OCI-LY7 (cell line): ENCODE measurements around the gene CHST11. TPM values are rescaled to one million over a fixed set of nuclear protein-coding genes. Genes with fewer than 3 reads are reported as not detected.

Source experiments
- BruUV-seq: library from RNA; stranded (reverse); fragments of 400-500 nt; replicated peaks from 2 replicates; lab custom pipeline; 2021; lab: Mats Ljungman, UMichigan
- CTCF ChIA-PET: fragments of 300-600 bp; sonication (Branson Sonifier 250); formaldehyde crosslinking; loops from one replicate; lab custom pipeline; 2022; ENCODE audit warnings: antibody characterized with exemption; ENCODE audit not compliant: unreplicated experiment; lab: Charles Lee
- POLR2A ChIA-PET: fragments of 300-600 bp; sonication (Branson Sonifier 250); formaldehyde crosslinking; loops from one replicate; lab custom pipeline; 2022; ENCODE audit warnings: antibody characterized with exemption; lab: Charles Lee
- DNase-seq: peaks from one replicate; pipeline ENCODE4 v3.0.0-alpha.2; 2015; ENCODE audit warnings: low spot score
- H2AFZ ChIP-seq: fragments of 200-600 bp; sonication (generic), shearing (Covaris generic); 2 replicates; pipeline ENCODE4 v1.6.1; 2014; ENCODE audit warnings: mild to moderate bottlenecking, antibody characterized with exemption, low read length, moderate library complexity
- H3K27ac ChIP-seq: fragments of 200-600 bp; sonication (generic); 2 replicates; pipeline ENCODE4 v1.5.1; 2014; ENCODE audit warnings: mixed run types, low read depth, mild to moderate bottlenecking, moderate library complexity, low read length, inconsistent platforms; ENCODE audit not compliant: poor library complexity, severe bottlenecking
- H3K36me3 ChIP-seq: fragments of 200-600 bp; sonication (generic); 2 replicates; pipeline ENCODE4 v1.6.1; 2014; ENCODE audit warnings: mild to moderate bottlenecking, antibody characterized with exemption, low read length, moderate library complexity, mixed read lengths; ENCODE audit not compliant: insufficient read depth
- H3K4me1 ChIP-seq: fragments of 200-600 bp; sonication (generic); 2 replicates; pipeline ENCODE4 v1.5.1; 2014; ENCODE audit warnings: mild to moderate bottlenecking, low read length; ENCODE audit not compliant: insufficient read depth, poor library complexity, severe bottlenecking
- H3K4me2 ChIP-seq: fragments of 200-600 bp; sonication (generic); 2 replicates; pipeline ENCODE4 v1.6.1; 2014; ENCODE audit warnings: mild to moderate bottlenecking, low read length
- H3K4me3 ChIP-seq: fragments of 200-600 bp; sonication (generic); 2 replicates; pipeline ENCODE4 v1.5.1; 2014; ENCODE audit warnings: mild to moderate bottlenecking, low read depth, low read length; ENCODE audit not compliant: poor library complexity, severe bottlenecking
- H3K79me2 ChIP-seq: fragments of 200-600 bp; sonication (generic); 2 replicates; pipeline ENCODE4 v1.6.1; 2016; ENCODE audit warnings: low read depth, mild to moderate bottlenecking, low read length, moderate library complexity, mixed read lengths; ENCODE audit not compliant: insufficient read depth
- H3K9me2 ChIP-seq: fragments of 200-600 bp; sonication (generic); 2 replicates; pipeline ENCODE4 v1.6.1; 2016; ENCODE audit warnings: mild to moderate bottlenecking, low read length, mixed read lengths; ENCODE audit not compliant: insufficient read depth
- H3K9me3 ChIP-seq: fragments of 200-600 bp; sonication (generic); 2 replicates; pipeline ENCODE4 v1.6.1; 2014; ENCODE audit warnings: mild to moderate bottlenecking, mixed run types, low read length, mixed read lengths
- H4K20me1 ChIP-seq: fragments of 200-600 bp; sonication (generic); 2 replicates; pipeline ENCODE4 v1.6.1; 2014; ENCODE audit warnings: mild to moderate bottlenecking, antibody characterized with exemption, low read length, moderate library complexity, mixed read lengths; ENCODE audit not compliant: insufficient read depth
- CTCF ChIP-seq: fragments of 200-600 bp; sonication (generic); conservative IDR thresholded peaks from 2 replicates; pipeline ENCODE4 v1.5.1; 2014; ENCODE audit warnings: mild to moderate bottlenecking, antibody characterized with exemption, low read length, moderate library complexity, mixed read lengths
- EZH2phosphoT487 ChIP-seq: fragments of 200-600 bp; sonication (generic); IDR thresholded peaks from 2 replicates; pipeline ENCODE4 v1.6.1; 2018; ENCODE audit warnings: low read depth, borderline replicate concordance, mild to moderate bottlenecking, mixed run types, antibody characterized with exemption, low read length, moderate library complexity, mixed read lengths
- intact Hi-C: fragments of 100-400 bp; cut with micrococcal nuclease; formaldehyde crosslinking; loops from one replicate; pipeline ENCODE4 v1.10.0; 2022; ENCODE audit not compliant: unreplicated experiment
- total RNA-seq, 2 experiments: library from RNA; depleted of rRNA in 1 of 2; stranded (reverse); fragments of >200 nt in 1 of 2; shearing (Covaris generic) in 1 of 2; gene quantifications; 2 replicates each; pipeline ENCODE4 v1.2.3, GENCODE V29; 2014 to 2022

CHST11 gene
- total RNA-seq, 2 experiments from 2014 or later = 15.2 to 41.6 TPM

- Histone ChIP-seq H4K20me1 (no peaks in the 10 kb centered on the region), H2AFZ (no peak overlapping the region), H3K9me2 (no peaks in the 10 kb centered on the region), H3K27ac (no peak overlapping the region), H3K4me3 (no peak overlapping the region), H3K4me2 (no peak overlapping the region), H3K4me1 (no peaks in the 10 kb centered on the region), H3K9me3 (peaks cover 6% of the 10 kb centered on the region; the same call in 1 of the 2 replicates), H3K36me3 (no peaks in the 10 kb centered on the region), H3K79me2 (no peaks in the 10 kb centered on the region)
- POLR2A ChIA-PET = no interaction called here
- no TSS peak for BruUV-seq
- DNase-seq = no peak
- CTCF ChIA-PET = no interaction called here
- no peak for TF ChIP-seq CTCF
- no peak for TF ChIP-seq EZH2phosphoT487
- intact Hi-C loops = no loop called here
Observed at GRCh38 chr12:104786352-104786751, 329.6 kb downstream of the CHST11 start.

DNA sequence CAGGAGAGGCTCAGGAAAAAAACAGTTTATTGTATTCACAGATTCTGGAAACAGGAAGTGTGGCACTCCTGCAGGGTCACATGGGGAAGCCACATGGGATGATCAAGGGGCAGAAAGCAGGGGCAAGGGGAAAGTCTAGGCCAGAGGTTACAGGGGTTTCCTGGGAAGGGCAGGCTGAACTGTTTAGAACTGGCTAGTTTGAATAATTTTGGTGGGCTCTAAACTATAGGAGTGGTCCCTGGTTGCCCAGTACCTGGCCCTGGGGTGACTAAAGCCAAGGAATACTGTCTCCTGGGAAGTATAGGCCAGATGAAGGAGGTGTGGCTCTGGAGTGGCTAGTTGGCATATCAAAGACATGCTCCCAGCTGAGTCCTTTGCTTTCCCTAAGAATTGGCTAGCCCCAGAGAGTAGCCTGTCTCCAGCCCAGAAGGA is 332.1 kb downstream of the CHST11 start:
- intact Hi-C loops = no loop called here
- Histone ChIP-seq H3K27ac (no peak overlapping the region), H2AFZ (no peak overlapping the region), H3K4me1 (no peaks in the 10 kb centered on the region), H3K4me3 (no peak overlapping the region), H3K9me3 (no peaks in the 10 kb centered on the region), H4K20me1 (no peaks in the 10 kb centered on the region), H3K79me2 (no peaks in the 10 kb centered on the region), H3K36me3 (no peaks in the 10 kb centered on the region), H3K9me2 (no peaks in the 10 kb centered on the region), H3K4me2 (no peak overlapping the region)
- no peak for DNase-seq
- TF ChIP-seq EZH2phosphoT487 = no peak
- TF ChIP-seq CTCF = no peak
- ChIA-PET CTCF (no interaction called here), POLR2A (no interaction called here)
- BruUV-seq = no TSS peak

GRCh38 chr12:104790296-104791125 is 333.8 kb downstream of the CHST11 start:
- intact Hi-C loops = no loop called here
- no TSS peak for BruUV-seq
- Histone ChIP-seq H3K27ac (no peak overlapping the region), H2AFZ (peak overlapping the region; percentile 49; the same call in 1 of the 2 replicates), H3K4me3 (no peak overlapping the region), H3K9me3 (no peaks in the 10 kb centered on the region), H4K20me1 (no peaks in the 10 kb centered on the region), H3K79me2 (no peaks in the 10 kb centered on the region), H3K4me2 (no peak overlapping the region; the same call in 1 of the 2 replicates), H3K4me1 (no peaks in the 10 kb centered on the region), H3K36me3 (no peaks in the 10 kb centered on the region), H3K9me2 (no peaks in the 10 kb centered on the region)
- ChIA-PET POLR2A (interaction anchor here (0.8 to 1.1 kb wide), 2 partner anchors 13 to 27 kb away, joined by 4 to 5 read pairs; no protein-coding TSS in a partner anchor), CTCF (no interaction called here)
- peak; percentile 42 for DNase-seq
- TF ChIP-seq CTCF = peak; percentile 91
- no peak for TF ChIP-seq EZH2phosphoT487
